SIG-M5 treated with dmso at 0.1 percent for 504 hours (cell line): ENCODE data around the gene CNOT6.

Experiments
- DNase-seq: peaks from one replicate; lab custom pipeline; 2025; ENCODE audit not compliant: unreplicated experiment; lab: John Stamatoyannopoulos, UW

CNOT6 gene

DNA sequence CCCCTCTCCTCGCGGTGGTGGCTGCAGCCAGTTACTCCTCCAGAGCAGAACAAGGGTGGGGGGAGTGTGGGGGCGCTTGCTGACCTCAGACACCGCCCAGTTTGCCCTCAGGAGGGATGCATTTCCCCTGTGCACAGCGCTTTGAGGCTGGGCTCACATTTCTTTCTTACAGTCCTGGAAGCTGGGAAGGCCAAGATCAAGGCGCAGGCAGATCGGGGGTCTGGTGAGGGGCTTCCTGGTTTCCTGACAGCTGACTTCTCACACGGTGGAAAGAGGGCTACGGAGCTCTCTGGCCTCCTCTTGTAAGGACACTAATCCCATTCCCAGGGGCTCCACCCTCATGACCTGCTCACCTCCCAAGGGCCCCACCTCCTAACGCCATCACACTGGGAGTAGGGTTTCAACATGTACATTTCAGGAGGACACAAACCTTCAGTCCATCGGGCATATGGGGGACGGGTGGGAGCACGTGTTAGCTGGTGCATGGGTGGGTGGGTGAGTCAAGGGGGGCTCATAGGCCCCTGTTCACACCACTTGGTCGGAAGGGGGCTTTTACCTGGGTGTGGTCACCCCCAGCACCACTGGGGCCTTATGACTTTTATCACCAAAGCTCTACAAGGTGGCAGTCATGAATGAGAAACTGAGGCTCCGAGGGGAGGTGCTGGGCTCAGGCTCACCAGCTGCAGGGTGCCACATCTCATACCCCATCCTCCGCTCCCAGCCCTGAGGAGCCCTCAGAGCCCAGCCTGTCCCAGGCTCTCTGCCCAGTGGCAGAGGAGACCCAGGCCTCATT lies 104.8 kb downstream of the CNOT6 start:
- DNase-seq = no peak

DNA sequence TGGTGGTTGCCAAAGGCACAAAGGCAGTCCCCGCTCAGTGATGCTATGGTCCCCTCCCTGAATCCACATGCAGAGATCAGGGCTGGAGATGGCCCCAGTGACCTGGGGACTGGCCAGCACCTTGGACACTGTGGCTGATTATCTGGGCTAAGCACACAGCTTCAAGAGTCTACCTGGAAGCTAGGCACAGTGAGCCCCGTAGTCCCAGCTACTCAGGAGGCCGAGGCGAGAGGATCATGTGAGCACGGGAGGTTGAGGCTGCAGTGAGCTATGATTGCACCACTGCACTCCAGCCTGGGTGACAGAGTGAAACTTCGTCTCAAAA lies 105.4 kb downstream of the CNOT6 start:
- no peak for DNase-seq

DNA sequence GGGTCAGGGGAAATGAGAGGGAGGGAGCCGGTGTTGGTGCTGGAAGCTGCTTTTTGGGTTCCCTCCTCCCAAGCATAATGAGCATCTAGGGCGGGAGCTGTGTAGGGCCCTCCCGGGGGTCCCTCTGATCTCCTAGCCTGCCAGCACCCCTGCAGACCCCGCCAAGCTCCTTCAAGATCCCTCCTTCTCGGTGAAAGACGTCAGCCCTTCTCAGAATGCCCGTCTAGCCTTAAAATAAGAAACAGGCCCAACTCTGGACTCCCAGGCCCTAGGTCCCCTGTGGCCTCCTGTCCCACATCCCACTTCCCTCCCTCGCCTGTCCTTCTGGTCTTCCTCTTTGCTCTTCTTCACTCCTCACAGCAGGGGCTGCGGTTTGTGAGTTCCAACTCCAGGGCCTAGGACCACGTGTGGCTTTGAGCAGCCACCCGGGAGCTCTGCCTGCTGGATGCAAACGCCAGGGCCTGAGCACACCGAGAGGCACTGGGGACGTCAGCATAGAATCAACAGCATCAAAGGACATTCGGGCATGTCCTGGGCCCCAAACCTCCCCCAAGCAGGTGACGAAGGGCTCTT lies 105.9 kb downstream of the CNOT6 start:
- no peak for DNase-seq

DNA sequence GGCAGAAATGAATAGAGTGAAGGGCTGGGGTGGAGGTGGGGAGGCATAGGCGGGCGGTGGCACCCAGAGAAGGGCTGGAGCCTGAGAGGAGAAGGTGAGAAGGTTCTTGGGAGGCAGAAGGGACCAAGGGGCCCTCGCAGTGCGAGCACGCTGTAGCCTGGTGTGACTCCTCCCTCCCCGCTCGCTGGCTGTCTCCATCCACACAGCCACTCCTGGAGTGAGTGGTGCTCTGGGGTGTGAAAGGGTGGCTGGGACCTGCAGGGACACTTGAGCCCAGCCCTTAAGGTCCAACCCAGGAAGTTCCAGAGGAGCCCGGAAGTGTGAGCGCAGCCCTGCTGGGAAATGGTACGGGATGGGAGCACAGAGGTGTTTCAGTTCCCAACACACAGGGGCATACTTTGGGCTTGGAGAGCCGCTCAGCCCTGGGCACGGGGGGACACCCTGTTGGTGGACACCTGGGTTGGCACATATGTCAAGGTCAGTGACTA lies 106.4 kb downstream of the CNOT6 start:
- no peak for DNase-seq

DNA sequence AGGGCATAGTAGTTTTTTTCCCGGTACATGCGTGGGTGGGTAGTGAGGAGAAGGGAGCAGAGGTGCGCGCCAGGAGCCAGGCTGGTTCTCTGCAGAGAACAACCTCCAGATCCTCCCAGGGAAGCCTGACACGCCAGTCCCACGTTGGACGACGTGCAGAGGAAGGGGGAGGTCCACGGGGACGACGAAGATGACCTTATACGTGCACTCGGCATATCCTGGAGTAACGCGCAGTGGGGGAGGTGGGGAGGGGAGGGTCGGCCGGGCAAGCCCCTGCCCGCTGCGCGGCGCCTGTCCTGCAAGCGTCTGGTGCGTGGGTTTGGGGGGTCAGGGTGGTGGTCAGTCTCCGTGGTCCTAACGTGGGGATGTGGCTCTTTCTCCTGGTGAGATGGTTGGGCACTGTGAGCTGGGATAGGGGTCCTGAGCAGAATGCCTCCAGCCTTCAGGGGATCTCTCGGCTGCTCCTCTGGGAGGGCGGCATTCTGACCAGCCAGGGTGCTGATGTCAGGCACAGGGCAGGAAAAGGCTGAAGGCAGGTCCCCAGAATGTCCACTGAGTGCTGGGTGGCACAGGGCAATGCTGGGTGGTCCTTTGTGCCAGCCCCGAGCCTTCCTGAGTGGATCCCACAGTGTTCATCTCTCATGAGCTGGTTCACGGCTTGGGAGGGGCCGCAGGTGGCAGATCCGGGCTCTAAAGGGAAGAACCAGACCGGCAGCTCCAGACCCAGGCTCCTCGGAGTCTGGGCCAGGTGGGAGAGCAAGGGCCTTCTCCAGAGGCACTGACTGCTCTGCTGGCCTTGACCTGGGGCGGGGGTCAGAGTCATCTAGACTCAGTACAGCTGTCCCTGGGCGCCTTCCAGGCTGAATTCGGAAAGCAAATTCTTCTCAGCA lies 107.7 kb downstream of the CNOT6 start:
- DNase-seq = no peak

DNA sequence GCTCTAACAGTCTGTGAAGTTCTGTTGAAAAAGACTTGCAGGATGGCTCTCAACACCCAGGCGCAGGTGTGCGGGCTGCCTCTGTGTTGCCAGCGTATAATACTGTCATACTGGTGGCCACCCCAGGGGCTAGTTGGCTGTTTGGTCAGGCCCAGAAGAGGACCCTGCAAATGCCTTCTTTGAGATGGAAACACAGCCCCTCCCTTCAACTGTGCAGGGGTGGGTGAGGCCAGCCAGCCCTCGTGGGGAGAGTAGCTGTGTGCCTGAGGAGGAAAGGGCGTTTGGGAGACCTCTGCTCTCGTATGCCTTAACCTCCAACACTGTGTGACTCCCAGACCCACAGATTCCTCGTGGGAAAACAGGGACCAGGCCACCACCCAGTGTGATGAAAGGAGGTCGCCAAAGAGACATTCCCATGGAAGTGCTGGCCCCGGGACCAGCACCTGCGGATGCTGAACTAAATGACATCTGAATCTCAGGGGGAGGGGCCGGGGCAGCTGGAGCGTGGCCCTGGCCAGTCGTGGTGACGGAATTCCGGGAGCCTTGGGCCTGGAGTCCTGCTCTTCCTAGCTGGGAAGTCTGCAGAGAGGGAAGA lies 108.4 kb downstream of the CNOT6 start:
- no peak for DNase-seq

DNA sequence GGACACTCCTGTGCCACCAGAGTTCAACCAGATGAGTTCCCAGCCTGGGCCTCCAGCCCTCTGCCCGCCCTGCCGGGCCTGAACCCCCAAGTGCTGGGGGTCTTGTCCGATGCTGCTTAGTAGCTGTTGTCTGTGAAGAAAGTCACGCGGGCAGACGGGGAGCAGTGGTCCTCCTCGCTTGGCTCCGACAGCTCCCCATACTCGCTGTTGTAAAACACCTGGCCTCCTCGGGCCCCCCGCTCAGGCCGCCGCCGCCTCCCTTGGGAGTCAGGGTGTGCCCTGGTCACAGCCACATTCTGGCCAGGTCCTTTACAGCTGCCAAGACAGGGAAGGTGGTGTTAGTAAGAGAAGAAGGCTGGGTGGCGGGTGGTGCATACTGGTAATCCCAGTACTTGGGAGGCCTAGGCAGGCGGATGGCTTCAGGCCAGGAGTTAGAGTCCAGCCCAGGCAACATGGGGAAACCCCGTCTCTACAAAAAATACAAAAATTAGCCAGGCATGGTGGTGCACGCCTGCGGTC lies 109.0 kb downstream of the CNOT6 start:
- DNase-seq = no peak

DNA sequence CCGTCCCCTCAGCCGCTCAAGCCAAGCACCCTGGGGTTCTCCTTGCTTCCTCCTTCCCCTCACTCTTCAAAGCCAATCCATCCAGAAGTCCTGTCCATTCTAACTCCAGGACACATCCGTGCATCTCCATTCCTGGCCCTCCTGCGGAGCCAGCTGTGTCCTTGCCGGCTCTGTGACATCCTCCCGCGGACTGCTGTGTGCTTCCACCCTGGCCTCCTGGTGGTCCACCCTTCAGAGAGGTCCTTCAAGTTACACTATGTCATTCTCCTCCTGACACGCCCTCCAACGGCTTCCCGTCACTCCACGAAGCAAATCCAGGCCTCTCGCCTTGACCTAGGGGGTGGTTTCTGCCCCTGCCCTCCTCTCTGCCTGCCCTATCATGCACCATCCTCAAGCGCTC lies 110.1 kb downstream of the CNOT6 start:
- DNase-seq = no peak

DNA sequence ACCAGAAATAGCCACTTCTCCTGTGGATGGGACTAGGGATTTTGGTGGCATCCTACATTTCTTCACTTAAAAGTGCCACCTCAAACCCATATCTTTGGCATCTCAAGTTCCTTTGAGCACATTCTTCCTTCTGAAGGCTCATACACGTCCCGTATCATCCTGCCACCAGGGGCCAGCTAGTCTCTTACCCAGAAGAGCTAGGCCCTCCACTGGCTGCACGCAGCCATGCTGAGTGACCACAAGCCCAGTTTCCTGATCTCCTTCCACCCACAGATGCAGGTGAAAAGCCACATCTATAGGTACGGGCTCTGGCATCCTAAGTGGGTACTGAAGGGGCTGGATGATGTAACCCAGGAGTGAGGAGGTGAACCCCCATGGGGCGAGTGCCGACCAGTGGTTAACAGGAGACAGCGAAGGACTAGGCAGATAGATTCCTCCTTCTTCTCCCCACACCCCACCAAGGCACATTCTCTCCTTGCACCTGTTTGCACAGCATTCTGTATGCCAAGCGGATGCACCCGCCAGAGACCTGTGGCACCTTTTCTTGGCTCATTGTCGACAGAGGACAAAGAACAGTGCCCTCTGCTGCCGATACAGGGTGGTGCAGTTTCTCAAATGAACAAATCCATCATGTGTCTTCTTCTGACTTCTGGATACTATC lies 111.5 kb downstream of the CNOT6 start:
- DNase-seq = peak; percentile 64

DNA sequence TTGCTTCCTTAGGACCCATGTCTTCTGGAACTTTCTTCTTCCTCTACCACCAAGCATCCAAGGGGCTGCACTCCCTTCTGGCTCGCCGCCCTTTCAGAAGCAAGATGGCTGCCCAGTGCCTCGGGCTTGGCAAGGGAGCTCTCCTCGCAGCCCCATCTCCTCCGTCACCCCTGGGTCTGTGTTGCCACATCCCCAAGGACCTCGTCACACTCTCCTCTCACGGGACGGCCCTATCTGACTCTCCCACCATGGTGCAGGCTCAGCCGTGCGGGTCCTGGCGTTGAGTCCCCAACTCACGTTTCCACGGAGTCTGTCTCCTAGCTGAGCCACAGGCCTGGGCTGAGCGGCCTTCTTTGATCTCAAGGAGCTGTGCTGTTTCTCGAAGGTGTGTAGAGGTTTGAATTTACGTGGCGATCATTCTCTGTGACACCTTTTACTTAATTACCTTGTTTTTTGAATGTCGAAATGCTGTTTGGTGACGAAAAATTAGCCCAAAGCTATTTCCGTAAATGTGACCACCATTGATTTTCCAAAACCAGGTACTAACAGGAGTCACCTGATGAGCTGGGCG lies 112.1 kb downstream of the CNOT6 start:
- DNase-seq = no peak

DNA sequence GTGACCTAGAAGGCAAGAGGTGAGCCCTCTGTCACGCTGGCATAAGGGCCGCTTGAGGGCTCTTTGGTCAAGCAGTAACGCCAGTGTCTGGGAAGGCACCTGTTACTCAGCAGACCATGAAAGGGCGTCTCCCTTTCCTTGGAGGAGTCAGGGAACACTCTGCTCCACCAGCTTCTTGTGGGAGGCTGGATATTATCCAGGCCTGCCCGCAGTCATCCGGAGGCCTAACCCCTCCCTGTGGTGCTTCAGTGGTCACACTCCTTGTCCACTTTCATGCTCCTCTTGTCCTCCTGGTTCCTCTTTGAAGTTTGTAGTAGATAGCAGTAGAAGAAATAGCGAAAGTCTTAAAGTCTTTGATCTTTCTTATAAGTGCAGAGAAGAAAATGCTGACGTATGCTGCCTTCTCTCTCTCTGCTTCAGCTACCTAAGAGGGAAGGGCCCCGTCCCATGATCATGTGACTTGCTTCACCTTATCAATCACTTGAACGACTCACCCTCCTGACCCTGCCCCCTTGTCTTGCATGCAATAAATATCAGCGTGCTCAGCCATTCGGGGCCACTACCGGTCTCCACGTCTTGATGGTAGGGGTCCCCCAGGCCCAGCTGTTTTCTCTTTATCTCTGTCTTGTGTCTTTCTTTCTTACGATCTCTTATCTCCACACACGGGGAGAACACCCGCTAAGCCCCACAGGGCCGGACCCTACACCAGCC lies 113.8 kb downstream of the CNOT6 start:
- DNase-seq = no peak

DNA sequence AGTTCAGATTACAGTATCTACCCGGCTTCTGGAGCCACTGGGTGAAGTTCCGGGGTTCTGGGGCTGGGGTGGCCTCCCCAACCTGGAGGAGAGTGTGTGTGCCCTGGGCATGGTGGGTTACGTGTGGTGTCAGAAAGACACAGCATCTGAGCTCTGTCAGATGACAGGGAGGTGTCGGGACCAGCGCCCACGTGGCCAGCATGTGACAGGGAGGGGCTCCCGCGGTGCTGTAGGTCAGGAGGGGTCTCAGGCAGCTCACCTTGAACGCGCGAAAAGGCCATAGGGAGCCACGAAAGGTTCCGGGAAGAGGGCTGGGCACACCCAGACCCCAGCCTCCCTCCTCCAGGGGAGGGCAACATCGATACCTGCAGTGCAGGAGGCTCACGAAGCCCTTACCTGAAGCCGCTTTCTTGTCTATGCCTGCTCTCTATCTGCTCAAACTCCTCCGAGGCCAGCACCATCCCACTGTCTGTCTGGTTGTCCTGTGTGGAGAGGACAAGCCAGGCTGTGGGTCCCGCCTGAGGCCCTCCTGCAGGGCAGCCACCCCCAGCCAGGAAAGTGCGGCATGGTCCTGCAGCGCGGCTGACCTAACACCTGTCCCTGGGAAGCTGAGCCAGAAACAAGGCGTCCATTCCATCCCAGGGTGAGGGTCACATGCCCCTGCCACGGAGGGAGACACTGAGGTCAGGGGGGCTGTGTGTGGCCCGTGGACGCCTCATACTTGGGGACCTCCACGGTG lies 114.6 kb downstream of the CNOT6 start:
- no peak for DNase-seq

DNA sequence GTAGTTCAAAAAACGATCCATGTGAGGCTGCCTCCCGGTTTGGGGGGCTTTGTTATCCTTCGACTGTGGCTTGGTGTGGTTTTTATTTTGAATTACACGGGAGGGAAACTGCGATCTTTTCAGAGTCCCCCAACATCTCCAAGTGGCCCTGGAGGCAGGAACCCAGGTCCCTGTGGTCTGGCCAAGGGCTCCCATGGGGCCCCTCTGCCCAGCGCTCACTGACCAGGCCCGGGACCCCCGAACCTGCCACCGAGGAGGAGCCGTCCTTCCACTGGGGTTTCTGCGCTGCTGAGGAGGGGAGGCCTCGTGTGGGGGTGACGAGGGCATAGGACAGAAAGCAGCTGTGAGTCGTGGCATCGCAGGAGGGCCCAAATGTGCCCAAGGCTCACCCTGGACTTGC lies 115.2 kb downstream of the CNOT6 start:
- DNase-seq = no peak

DNA sequence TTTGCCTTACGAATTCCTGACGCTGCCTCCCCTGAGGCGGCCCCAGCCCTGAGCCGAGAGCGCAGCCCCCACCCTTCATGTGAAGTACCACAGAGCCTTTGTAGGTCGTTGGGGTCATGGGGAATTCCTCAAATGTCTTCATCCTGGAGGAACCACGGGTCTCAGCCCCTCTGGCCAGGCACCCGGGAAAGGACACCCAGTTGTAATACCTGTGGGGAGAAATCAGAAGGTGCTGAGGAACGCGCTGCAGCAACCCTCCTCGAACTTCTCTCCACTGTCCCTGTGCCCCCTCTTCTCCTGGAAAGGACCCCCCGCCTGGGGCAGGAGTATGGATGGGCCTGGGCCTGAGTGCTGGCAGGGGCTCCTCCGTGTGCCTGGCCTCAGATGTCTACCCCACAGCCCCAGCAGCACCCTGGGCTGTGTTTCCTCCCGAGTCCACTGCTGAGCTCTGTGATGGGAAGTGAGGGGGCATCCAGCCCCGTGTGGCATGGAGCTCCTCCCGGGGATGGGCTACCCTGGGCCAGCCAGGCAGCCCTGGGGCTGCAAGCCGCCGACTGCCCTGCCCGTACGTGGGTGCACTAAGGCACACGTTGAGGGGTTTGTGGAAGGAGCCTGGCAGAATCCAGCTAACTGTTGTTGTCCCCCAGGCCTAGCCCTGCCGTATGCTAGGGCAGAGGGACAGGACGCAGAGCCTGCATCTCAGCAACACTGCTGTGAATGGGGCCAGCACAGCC lies 115.8 kb downstream of the CNOT6 start:
- DNase-seq = no peak

DNA sequence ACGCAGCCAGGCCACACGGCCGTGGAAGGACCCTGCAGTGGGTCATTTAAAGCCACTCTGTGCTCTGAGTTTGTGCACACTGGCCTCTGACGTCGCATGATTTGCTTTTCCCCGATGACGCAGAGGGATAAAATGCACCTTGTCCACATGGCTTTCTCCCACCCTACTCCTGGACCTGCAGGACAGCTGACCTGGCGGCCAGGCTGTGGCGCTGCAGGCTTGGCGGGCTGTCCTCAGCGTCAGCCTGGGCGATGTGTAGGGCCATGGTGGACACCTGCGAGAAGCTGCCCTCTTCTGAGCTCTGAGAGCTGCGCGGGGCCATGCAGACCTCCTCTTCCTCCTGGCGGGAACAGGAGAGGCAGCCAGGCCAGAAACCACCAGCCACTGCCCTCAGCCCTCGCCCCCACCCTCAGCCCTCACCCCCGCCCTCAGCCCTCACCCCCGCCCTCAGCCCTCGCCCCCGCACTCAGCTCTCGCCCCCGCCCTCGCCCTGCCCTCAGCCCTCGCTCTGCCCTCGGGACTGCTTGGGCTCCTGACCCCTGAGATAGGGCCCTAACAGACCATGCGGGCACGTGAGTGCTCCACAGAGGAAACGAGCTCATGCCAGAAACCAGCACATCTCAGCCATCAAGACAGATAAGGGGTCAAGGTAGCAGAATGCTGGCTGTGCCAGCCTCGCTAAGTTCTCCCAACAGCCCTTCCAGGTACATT lies 117.1 kb downstream of the CNOT6 start:
- DNase-seq = no peak

DNA sequence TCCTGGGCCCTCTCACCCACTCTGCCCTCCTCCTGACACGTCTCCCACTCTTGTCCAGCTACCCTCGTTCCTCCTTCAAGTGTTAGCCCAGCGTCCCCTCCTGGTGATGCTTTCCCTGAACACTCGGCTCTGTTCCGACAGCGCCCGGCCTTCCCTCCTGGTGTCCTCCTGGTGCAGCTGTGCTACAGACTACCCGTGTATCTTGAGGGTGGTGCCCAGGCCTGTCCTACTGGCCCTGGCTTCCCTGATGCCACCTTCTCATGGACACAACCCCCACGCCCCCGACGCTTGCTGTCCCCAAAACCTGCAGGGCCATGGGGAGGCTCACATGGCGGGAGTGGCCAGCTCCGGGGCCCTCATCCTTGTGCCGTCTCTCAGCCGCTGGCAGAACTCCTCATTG lies 118.5 kb downstream of the CNOT6 start:
- DNase-seq = no peak

DNA sequence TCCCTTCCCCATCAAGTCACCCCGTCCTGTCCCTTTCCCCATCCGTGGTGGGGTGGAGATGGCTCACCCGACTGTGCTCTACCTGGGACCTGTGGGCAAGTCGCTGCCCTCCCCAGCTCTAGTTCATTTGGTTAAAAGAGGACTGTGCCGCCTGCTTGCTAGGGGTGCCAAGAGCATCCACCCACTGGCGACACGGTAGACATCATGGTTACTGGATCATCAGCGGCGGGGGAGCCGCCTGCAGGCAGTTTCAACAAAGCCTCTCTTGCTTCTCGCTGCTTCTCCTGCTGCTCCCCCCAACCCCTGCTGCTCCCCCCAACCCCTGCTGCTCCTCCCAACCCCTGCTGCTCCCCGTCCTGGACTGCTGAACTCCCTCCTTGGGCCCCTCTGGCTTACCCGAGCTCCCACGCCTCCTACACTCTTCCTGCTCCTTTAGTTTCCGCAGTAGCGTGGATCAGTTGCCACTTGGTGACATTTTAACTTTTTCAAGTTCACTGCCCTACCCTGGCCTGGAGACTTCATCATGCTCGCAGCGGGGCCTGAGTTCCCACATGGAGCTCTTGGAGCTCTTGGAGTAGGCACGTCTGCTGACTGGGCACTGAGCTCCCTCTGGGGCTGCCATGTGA lies 119.1 kb downstream of the CNOT6 start:
- DNase-seq = no peak
